OCI-LY7 (cell line): ENCODE measurements around the gene KDM8. TPM values are rescaled to one million over a fixed set of nuclear protein-coding genes. Genes with fewer than 3 reads are reported as not detected.

Experiments used
- BruUV-seq: library from RNA; stranded (reverse); fragments of 400-500 nt; replicated peaks from 2 replicates; lab custom pipeline; 2021; lab: Mats Ljungman, UMichigan
- CTCF ChIA-PET: fragments of 300-600 bp; sonication (Branson Sonifier 250); formaldehyde crosslinking; loops from one replicate; lab custom pipeline; 2022; ENCODE audit warnings: antibody characterized with exemption; ENCODE audit not compliant: unreplicated experiment; lab: Charles Lee
- POLR2A ChIA-PET: fragments of 300-600 bp; sonication (Branson Sonifier 250); formaldehyde crosslinking; loops from one replicate; lab custom pipeline; 2022; ENCODE audit warnings: antibody characterized with exemption; lab: Charles Lee
- DNase-seq: peaks from one replicate; pipeline ENCODE4 v3.0.0-alpha.2; 2015; ENCODE audit warnings: low spot score
- H2AFZ ChIP-seq: fragments of 200-600 bp; sonication (generic), shearing (Covaris generic); 2 replicates; pipeline ENCODE4 v1.6.1; 2014; ENCODE audit warnings: mild to moderate bottlenecking, antibody characterized with exemption, low read length, moderate library complexity
- H3K27ac ChIP-seq: fragments of 200-600 bp; sonication (generic); 2 replicates; pipeline ENCODE4 v1.5.1; 2014; ENCODE audit warnings: mixed run types, low read depth, mild to moderate bottlenecking, moderate library complexity, low read length, inconsistent platforms; ENCODE audit not compliant: poor library complexity, severe bottlenecking
- H3K36me3 ChIP-seq: fragments of 200-600 bp; sonication (generic); 2 replicates; pipeline ENCODE4 v1.6.1; 2014; ENCODE audit warnings: mild to moderate bottlenecking, antibody characterized with exemption, low read length, moderate library complexity, mixed read lengths; ENCODE audit not compliant: insufficient read depth
- H3K4me1 ChIP-seq: fragments of 200-600 bp; sonication (generic); 2 replicates; pipeline ENCODE4 v1.5.1; 2014; ENCODE audit warnings: mild to moderate bottlenecking, low read length; ENCODE audit not compliant: insufficient read depth, poor library complexity, severe bottlenecking
- H3K4me2 ChIP-seq: fragments of 200-600 bp; sonication (generic); 2 replicates; pipeline ENCODE4 v1.6.1; 2014; ENCODE audit warnings: mild to moderate bottlenecking, low read length
- H3K4me3 ChIP-seq: fragments of 200-600 bp; sonication (generic); 2 replicates; pipeline ENCODE4 v1.5.1; 2014; ENCODE audit warnings: mild to moderate bottlenecking, low read depth, low read length; ENCODE audit not compliant: poor library complexity, severe bottlenecking
- H3K79me2 ChIP-seq: fragments of 200-600 bp; sonication (generic); 2 replicates; pipeline ENCODE4 v1.6.1; 2016; ENCODE audit warnings: low read depth, mild to moderate bottlenecking, low read length, moderate library complexity, mixed read lengths; ENCODE audit not compliant: insufficient read depth
- H3K9me2 ChIP-seq: fragments of 200-600 bp; sonication (generic); 2 replicates; pipeline ENCODE4 v1.6.1; 2016; ENCODE audit warnings: mild to moderate bottlenecking, low read length, mixed read lengths; ENCODE audit not compliant: insufficient read depth
- H3K9me3 ChIP-seq: fragments of 200-600 bp; sonication (generic); 2 replicates; pipeline ENCODE4 v1.6.1; 2014; ENCODE audit warnings: mild to moderate bottlenecking, mixed run types, low read length, mixed read lengths
- H4K20me1 ChIP-seq: fragments of 200-600 bp; sonication (generic); 2 replicates; pipeline ENCODE4 v1.6.1; 2014; ENCODE audit warnings: mild to moderate bottlenecking, antibody characterized with exemption, low read length, moderate library complexity, mixed read lengths; ENCODE audit not compliant: insufficient read depth
- EZH2phosphoT487 ChIP-seq: fragments of 200-600 bp; sonication (generic); IDR thresholded peaks from 2 replicates; pipeline ENCODE4 v1.6.1; 2018; ENCODE audit warnings: low read depth, borderline replicate concordance, mild to moderate bottlenecking, mixed run types, antibody characterized with exemption, low read length, moderate library complexity, mixed read lengths
- intact Hi-C: fragments of 100-400 bp; cut with micrococcal nuclease; formaldehyde crosslinking; loops from one replicate; pipeline ENCODE4 v1.10.0; 2022; ENCODE audit not compliant: unreplicated experiment
- total RNA-seq, 2 experiments: library from RNA; depleted of rRNA in 1 of 2; stranded (reverse); fragments of >200 nt in 1 of 2; shearing (Covaris generic) in 1 of 2; gene quantifications; 2 replicates each; pipeline ENCODE4 v1.2.3, GENCODE V29; 2014 to 2022
- TF ChIP-seq, protein P1 (sequence below): fragments of 200-600 bp; sonication (generic); conservative IDR thresholded peaks from 2 replicates; pipeline ENCODE4 v1.5.1; 2014; ENCODE audit warnings: mild to moderate bottlenecking, antibody characterized with exemption, low read length, moderate library complexity, mixed read lengths

The KDM8 gene
- total RNA-seq, 2 experiments from 2014 or later = 14.2 to 14.5 TPM

DNA sequence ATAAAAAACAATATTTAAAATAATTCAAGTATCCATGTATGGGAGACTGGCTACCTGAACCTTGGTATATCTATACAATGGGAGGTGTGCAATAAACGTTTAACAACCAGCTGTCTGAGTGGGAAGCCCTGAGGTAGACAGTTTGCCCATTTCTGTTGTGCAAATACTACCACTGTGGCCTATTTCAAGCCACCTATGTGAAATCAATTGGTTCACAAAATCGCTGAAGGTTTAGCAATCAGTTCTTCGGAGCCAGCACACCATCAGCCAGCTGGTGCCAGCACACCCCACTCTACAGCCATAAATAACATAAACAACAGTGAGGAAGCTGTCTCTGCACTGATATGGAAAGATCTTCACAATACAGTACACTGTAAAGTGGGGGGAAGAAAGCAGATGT, 46.7 kb upstream of the KDM8 start:
- no TSS peak for BruUV-seq
- H3K27ac ChIP-seq = no peak overlapping the region
- H3K9me2 ChIP-seq = no peaks in the 10 kb centered on the region
- ChIA-PET POLR2A (no interaction called here), CTCF (no interaction called here)
- no peak for DNase-seq
- H3K9me3 ChIP-seq = 0 out of 2 replicates have a peak, but pooled peaks cover 6% of the 10 kb centered on the region
- H2AFZ ChIP-seq = no peak overlapping the region
- intact Hi-C loops = no loop called here
- H3K36me3 ChIP-seq = no peaks in the 10 kb centered on the region
- H3K4me3 ChIP-seq = no peak overlapping the region
- H3K4me2 ChIP-seq = no peak overlapping the region
- no peak for TF ChIP-seq EZH2phosphoT487
- TF ChIP-seq, protein P1, sequence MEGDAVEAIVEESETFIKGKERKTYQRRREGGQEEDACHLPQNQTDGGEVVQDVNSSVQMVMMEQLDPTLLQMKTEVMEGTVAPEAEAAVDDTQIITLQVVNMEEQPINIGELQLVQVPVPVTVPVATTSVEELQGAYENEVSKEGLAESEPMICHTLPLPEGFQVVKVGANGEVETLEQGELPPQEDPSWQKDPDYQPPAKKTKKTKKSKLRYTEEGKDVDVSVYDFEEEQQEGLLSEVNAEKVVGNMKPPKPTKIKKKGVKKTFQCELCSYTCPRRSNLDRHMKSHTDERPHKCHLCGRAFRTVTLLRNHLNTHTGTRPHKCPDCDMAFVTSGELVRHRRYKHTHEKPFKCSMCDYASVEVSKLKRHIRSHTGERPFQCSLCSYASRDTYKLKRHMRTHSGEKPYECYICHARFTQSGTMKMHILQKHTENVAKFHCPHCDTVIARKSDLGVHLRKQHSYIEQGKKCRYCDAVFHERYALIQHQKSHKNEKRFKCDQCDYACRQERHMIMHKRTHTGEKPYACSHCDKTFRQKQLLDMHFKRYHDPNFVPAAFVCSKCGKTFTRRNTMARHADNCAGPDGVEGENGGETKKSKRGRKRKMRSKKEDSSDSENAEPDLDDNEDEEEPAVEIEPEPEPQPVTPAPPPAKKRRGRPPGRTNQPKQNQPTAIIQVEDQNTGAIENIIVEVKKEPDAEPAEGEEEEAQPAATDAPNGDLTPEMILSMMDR = no peak
- H3K4me1 ChIP-seq = peaks cover 16% of the 10 kb centered on the region
- H4K20me1 ChIP-seq = no peaks in the 10 kb centered on the region
- H3K79me2 ChIP-seq = no peaks in the 10 kb centered on the region

DNA sequence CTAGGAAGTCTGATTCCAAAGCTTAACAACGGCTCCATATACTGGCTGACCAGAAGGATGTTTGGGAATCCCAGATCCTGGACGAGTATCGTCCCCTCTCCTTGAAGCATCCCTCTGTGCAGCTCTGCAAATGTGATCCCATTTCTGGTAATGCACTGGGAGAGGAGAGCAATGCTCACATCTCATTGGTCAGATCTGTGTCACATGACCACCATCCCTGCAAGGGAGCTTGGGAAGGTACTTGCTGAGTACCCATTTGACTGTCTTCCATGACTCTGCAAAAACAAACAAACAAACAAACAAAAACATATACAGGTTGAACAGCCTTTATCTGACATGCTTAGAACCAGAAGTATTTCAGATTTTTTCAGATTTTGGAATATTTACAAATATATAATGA, 41.9 kb upstream of the KDM8 start:
- intact Hi-C loops = no loop called here
- Histone ChIP-seq H3K27ac (no peak overlapping the region), H4K20me1 (no peaks in the 10 kb centered on the region), H3K9me3 (peaks cover 9% of the 10 kb centered on the region; the same call in 1 of the 2 replicates), H3K4me3 (no peak overlapping the region), H2AFZ (no peak overlapping the region), H3K36me3 (no peaks in the 10 kb centered on the region), H3K4me1 (peaks cover 6% of the 10 kb centered on the region), H3K9me2 (no peaks in the 10 kb centered on the region), H3K4me2 (no peak overlapping the region), H3K79me2 (no peaks in the 10 kb centered on the region)
- POLR2A ChIA-PET = no interaction called here
- no TSS peak for BruUV-seq
- CTCF ChIA-PET = no interaction called here
- DNase-seq = no peak
- TF ChIP-seq, protein P1 = no peak
- no peak for TF ChIP-seq EZH2phosphoT487

DNA sequence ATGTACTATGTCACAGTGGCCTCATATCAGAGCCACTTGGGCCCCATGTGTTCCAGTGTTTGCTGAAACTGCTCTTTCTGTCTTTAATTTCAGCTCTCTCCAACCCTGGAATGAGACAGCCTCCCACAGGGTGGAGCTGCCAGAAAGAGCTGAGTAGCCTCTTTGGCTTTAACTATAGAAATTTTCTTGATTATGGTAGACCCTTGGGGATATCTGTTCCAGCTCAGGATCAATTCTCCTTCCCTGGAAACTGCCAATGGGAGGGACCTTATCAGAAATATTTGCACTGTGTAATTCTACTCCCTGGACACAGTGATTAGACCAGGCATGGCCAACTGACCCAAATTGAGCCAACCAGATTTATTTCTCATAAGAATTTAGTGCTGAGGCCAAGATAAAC, 39.0 kb upstream of the KDM8 start:
- intact Hi-C loops = no loop called here

More for the DNA sequence above, 39.0 kb upstream of the KDM8 start:
- no TSS peak for BruUV-seq
- no peaks in the 10 kb centered on the region for H3K9me2 ChIP-seq
- H2AFZ ChIP-seq = no peak overlapping the region
- ChIA-PET POLR2A (interaction anchor here (0.5 to 1.4 kb wide), 2 partner anchors 13 to 1597 kb away, joined by 3 to 4 read pairs; no protein-coding TSS in a partner anchor), CTCF (no interaction called here)
- H3K36me3 ChIP-seq = no peaks in the 10 kb centered on the region
- H3K27ac ChIP-seq = no peak overlapping the region
- H3K79me2 ChIP-seq = no peaks in the 10 kb centered on the region
- no peaks in the 10 kb centered on the region for H4K20me1 ChIP-seq
- no peak overlapping the region for H3K4me3 ChIP-seq
- no peak for DNase-seq
- peaks cover 9% of the 10 kb centered on the region; the same call in 1 of the 2 replicates for H3K9me3 ChIP-seq
- no peak overlapping the region for H3K4me2 ChIP-seq
- TF ChIP-seq EZH2phosphoT487 = no peak
- TF ChIP-seq, protein P1 = no peak
- H3K4me1 ChIP-seq = peaks cover 7% of the 10 kb centered on the region
